GM18505 (cell line): ENCODE measurements around the gene SMIM24.
A peak's percentile ranks its signal among the peaks of the same experiment; 100 is the strongest.
"Not testable (repeated sequence)": the region's sequence is repeated elsewhere in the genome, so short reads cannot be mapped to it uniquely, and the experiment has no call there.

ENCODE experiments used
- ATAC-seq: cut with Tn5 transposase; IDR thresholded peaks from one replicate; pipeline ENCODE4 v1.9.1; 2021; ENCODE audit not compliant: unreplicated experiment
- POLR2A ChIP-seq: IDR thresholded peaks from 4 replicates; pipeline ENCODE4 v1.6.1; 2011; ENCODE audit warnings: borderline replicate concordance; ENCODE audit not compliant: insufficient read depth, insufficient read length; ENCODE audit errors: extremely low read depth

SMIM24 gene

GRCh38 chr19:3509566-3509989 lies 29.3 kb upstream of the SMIM24 start:
- no peak for TF ChIP-seq POLR2A
- no peak for ATAC-seq

GRCh38 chr19:3508771-3509535 lies 28.6 kb upstream of the SMIM24 start:
- TF ChIP-seq POLR2A, result no peak
- no peak for ATAC-seq

- ATAC-seq, result not testable (repeated sequence)
Measured at GRCh38 chr19:3508121-3508661, 27.9 kb upstream of the SMIM24 start.

- TF ChIP-seq POLR2A, result no peak
- no peak for ATAC-seq
Measured at GRCh38 chr19:3507371-3508120, 27.2 kb upstream of the SMIM24 start.

- ATAC-seq, result peak; percentile 12
- TF ChIP-seq POLR2A, result no peak
Measured at GRCh38 chr19:3506384-3507340, 26.3 kb upstream of the SMIM24 start.

- TF ChIP-seq POLR2A, result peak; percentile 61
- ATAC-seq, result peak; percentile 90
Measured at GRCh38 chr19:3505598-3506383, 25.5 kb upstream of the SMIM24 start, which contains the start of gene FZR1. Gene FZR1, plus strand, starts transcription at chr19:3506311. Its CDS starts 16,679 bp downstream, at chr19:3522990.

- ATAC-seq, result no peak
- no peak for TF ChIP-seq POLR2A
Measured at GRCh38 chr19:3504735-3505134, 24.4 kb upstream of the SMIM24 start.

- no peak for TF ChIP-seq POLR2A
- no peak for ATAC-seq
Measured at GRCh38 chr19:3503036-3503572, 22.8 kb upstream of the SMIM24 start.

GRCh38 chr19:3501780-3502179 lies 21.5 kb upstream of the SMIM24 start:
- ATAC-seq, result no peak
- no peak for TF ChIP-seq POLR2A

- TF ChIP-seq POLR2A, result peak; percentile 93
- peak; percentile 85 for ATAC-seq
Measured at GRCh38 chr19:3500429-3501101, 20.2 kb upstream of the SMIM24 start, which contains the start of gene DOHH. Gene DOHH, minus strand, starts transcription at chr19:3500674. Its CDS starts 3,860 bp downstream, at chr19:3496814.

- no peak for ATAC-seq
- no peak for TF ChIP-seq POLR2A
Measured at GRCh38 chr19:3499738-3500428, 19.6 kb upstream of the SMIM24 start.
